ENCODE measurements around the gene STK36.

GRCh38 chr2:218746470-218746795 lies 74.5 kb downstream of the STK36 start:
- TF ChIP-seq POLR2A (IDR thresholded peaks at IDR 0.05; ENCODE audit: low read depth, low read length) (no peak), CTCF (IDR thresholded peaks at IDR 0.05; ENCODE audit: extremely low read depth in 1 of 2, insufficient read depth in 1 of 2, low read depth in 1 of 2, low read length in 2 of 2) (no peak), POLR2AphosphoS5 (IDR thresholded peaks at IDR 0.05; ENCODE audit: insufficient read depth, low read depth, low read length) (no peak), JUN (IDR thresholded peaks at IDR 0.05; ENCODE audit: borderline replicate concordance, insufficient read depth, insufficient read length, low read depth) (no peak), EZH2 (IDR thresholded peaks at IDR 0.05; ENCODE audit: borderline replicate concordance, low read depth, low read length, severe bottlenecking) (no peak), FOS (IDR thresholded peaks at IDR 0.05; ENCODE audit: borderline replicate concordance, insufficient read depth, low read length) (no peak), MAX (IDR thresholded peaks at IDR 0.05; ENCODE audit: insufficient read depth, insufficient read length) (no peak), MYC (IDR thresholded peaks at IDR 0.05; ENCODE audit: low read depth, low read length) (no peak)
